HCT116 (cell line): ENCODE results near the gene SIGLEC14. TPM values are rescaled to one million over a fixed set of nuclear protein-coding genes. Genes with fewer than 3 reads are reported as not detected.
A peak's percentile ranks its signal among the peaks of the same experiment; 100 is the strongest.

ENCODE experiments used
- ATAC-seq: fragments of 200-7000 bp; cut with Tn5 transposase; 2 replicates; pipeline ENCODE4 v1.9.1; 2020; ENCODE audit warnings: mild to moderate bottlenecking, moderate library complexity
- BruUV-seq: library from RNA; stranded (reverse); fragments of 400-500 nt; replicated peaks from 2 replicates; lab custom pipeline; 2021; lab: Mats Ljungman, UMichigan
- CTCF ChIA-PET: fragments of 300-600 bp; sonication (Branson Sonifier 250); formaldehyde crosslinking; loops from one replicate; lab custom pipeline; 2021; ENCODE audit warnings: antibody characterized with exemption; lab: Charles Lee
- POLR2A ChIA-PET: fragments of 300-600, 350-600 bp; sonication (Branson Sonifier 250); formaldehyde crosslinking; loops from one replicate; lab custom pipeline; 2021; ENCODE audit warnings: antibody characterized with exemption; lab: Charles Lee
- RAD21 ChIA-PET, 2 experiments: fragments of 300-600 bp; sonication (Branson Sonifier 250); formaldehyde crosslinking; loops; one replicate each; lab custom pipeline; 2023; ENCODE audit warnings: low total read pairs in 2 of 2; ENCODE audit not compliant: uncharacterized antibody in 2 of 2, unreplicated experiment in 2 of 2, low non-redundant PET in 1 of 2; lab: Charles Lee
- DNase-seq: peaks from one replicate; pipeline ENCODE4 v3.0.0-alpha.2; 2010; ENCODE audit warnings: low read depth, low spot score
- H2AFZ ChIP-seq: fragments of 200-600 bp; shearing (Covaris generic), sonication (generic); 2 replicates; pipeline ENCODE4 v1.6.1; 2017; ENCODE audit warnings: low read depth, mixed run types, mixed read lengths, antibody characterized with exemption, low read length; ENCODE audit not compliant: poor library complexity, severe bottlenecking
- H3K27ac ChIP-seq: 2 replicates; pipeline ENCODE4 v1.5.1; 2012; ENCODE audit warnings: low read depth, low read length
- H3K27me3 ChIP-seq: fragments of 200-600 bp; sonication (generic); 2 replicates; pipeline ENCODE4 v1.6.1; 2016; ENCODE audit warnings: mixed run types, low read length, mixed read lengths; ENCODE audit not compliant: insufficient read depth
- H3K36me3 ChIP-seq, 2 experiments: fragments of 200-500 bp in 1 of 2; fragments of 200-600 bp in 1 of 2; sonication (Bioruptor generic) in 1 of 2; sonication (generic) in 1 of 2; 2 replicates each; pipeline versions ENCODE4 v1.5.1 to v1.6.1; 2014 to 2016; ENCODE audit warnings: low read length in 2 of 2, inconsistent platforms in 1 of 2, mixed read lengths in 1 of 2, mixed run types in 1 of 2; ENCODE audit not compliant: insufficient read depth in 2 of 2, control insufficient read depth in 1 of 2
- H3K4me1 ChIP-seq, 2 experiments: fragments of 200-600 bp in 1 of 2; sonication (generic) in 1 of 2; 2 replicates each; pipeline versions ENCODE4 v1.5.1 to v1.6.1; 2012 to 2017; ENCODE audit warnings: low read length in 2 of 2, inconsistent platforms in 1 of 2, mild to moderate bottlenecking in 1 of 2, mixed read lengths in 1 of 2, mixed run types in 1 of 2, moderate library complexity in 1 of 2; ENCODE audit not compliant: insufficient read depth in 2 of 2, control insufficient read depth in 1 of 2
- H3K4me2 ChIP-seq: fragments of 200-600 bp; sonication (generic); 2 replicates; pipeline ENCODE4 v1.6.1; 2017; ENCODE audit warnings: mixed run types, low read length, mixed read lengths
- H3K4me3 ChIP-seq, 2 experiments: fragments of 200-600 bp in 1 of 2; sonication (generic) in 1 of 2; replicated peaks in 1 of 2; 2 replicates each; pipeline ENCODE4 v1.5.1; 2011 to 2016; ENCODE audit warnings: low read length in 2 of 2, control low read depth in 1 of 2, low read depth in 1 of 2, mild to moderate bottlenecking in 1 of 2, mixed read lengths in 1 of 2, mixed run types in 1 of 2
- H3K79me2 ChIP-seq: fragments of 200-600 bp; sonication (generic); 2 replicates; pipeline ENCODE4 v1.6.1; 2017; ENCODE audit warnings: mild to moderate bottlenecking, mixed run types, low read length, moderate library complexity, mixed read lengths; ENCODE audit not compliant: insufficient read depth
- H3K9ac ChIP-seq: fragments of 200-600 bp; sonication (generic); 2 replicates; pipeline ENCODE4 v1.6.1; 2016; ENCODE audit warnings: low read length, mixed read lengths
- H3K9me2 ChIP-seq: fragments of 200-600 bp; sonication (generic), shearing (Covaris generic); 2 replicates; pipeline ENCODE4 v1.6.1; 2017; ENCODE audit warnings: mixed run types, mild to moderate bottlenecking, moderate library complexity; ENCODE audit not compliant: insufficient read depth
- H3K9me3 ChIP-seq, 2 experiments: fragments of 200-500 bp in 1 of 2; fragments of 200-600 bp in 1 of 2; sonication (Bioruptor generic) in 1 of 2; sonication (generic) in 1 of 2; 2 replicates each; pipeline ENCODE4 v1.6.1; 2014 to 2017; ENCODE audit warnings: low read length in 2 of 2, mixed read lengths in 2 of 2, inconsistent platforms in 1 of 2, low read depth in 1 of 2, mild to moderate bottlenecking in 1 of 2, mixed run types in 1 of 2, moderate library complexity in 1 of 2; ENCODE audit not compliant: control insufficient read depth in 1 of 2, insufficient read depth in 1 of 2
- H4K20me1 ChIP-seq: fragments of 200-600 bp; sonication (generic), shearing (Covaris generic); 2 replicates; pipeline ENCODE4 v1.6.1; 2017; ENCODE audit warnings: mixed run types, mild to moderate bottlenecking, moderate library complexity; ENCODE audit not compliant: insufficient read depth
- CEBPB ChIP-seq: IDR thresholded peaks from 2 replicates; pipeline ENCODE4 v1.6.1; 2012; ENCODE audit warnings: low read depth
- CTCF ChIP-seq, 3 experiments: fragments of 200-600 bp in 1 of 3; sonication (generic) in 1 of 3; IDR thresholded peaks in 2 of 3; conservative IDR thresholded peaks in 1 of 3; 2 replicates each; pipeline ENCODE4 v1.5.1; 2012 to 2017; ENCODE audit warnings: low read depth in 2 of 3, low read length in 2 of 3, antibody characterized with exemption in 1 of 3, borderline replicate concordance in 1 of 3, control low read depth in 1 of 3, mild to moderate bottlenecking in 1 of 3, mixed read lengths in 1 of 3, mixed run types in 1 of 3, moderate library complexity in 1 of 3; ENCODE audit not compliant: insufficient read depth in 1 of 3
- FOSL1 ChIP-seq: IDR thresholded peaks from 2 replicates; pipeline ENCODE4 v1.6.1; 2012; ENCODE audit warnings: low read depth
- POLR2A ChIP-seq: IDR thresholded peaks from 2 replicates; pipeline ENCODE4 v1.7.0; 2011; ENCODE audit warnings: borderline replicate concordance; ENCODE audit not compliant: insufficient read depth, insufficient read length; ENCODE audit errors: extremely low read depth
- RAD21 ChIP-seq: IDR thresholded peaks from 2 replicates; pipeline ENCODE4 v1.6.1; 2012; ENCODE audit warnings: low read depth, mild to moderate bottlenecking
- SIN3A ChIP-seq: IDR thresholded peaks from 2 replicates; pipeline ENCODE4 v1.6.1; 2012; ENCODE audit warnings: low read depth
- SP1 ChIP-seq: IDR thresholded peaks from 2 replicates; pipeline ENCODE4 v1.6.1; 2012; ENCODE audit warnings: low read depth
- SRF ChIP-seq: IDR thresholded peaks from 2 replicates; pipeline ENCODE4 v1.6.1; 2012; ENCODE audit warnings: low read depth
- TCF7L2 ChIP-seq: IDR thresholded peaks from 2 replicates; pipeline ENCODE4 v1.7.0; 2011; ENCODE audit warnings: borderline replicate concordance, inconsistent platforms; ENCODE audit not compliant: insufficient read depth, insufficient read length; ENCODE audit errors: extremely low read depth
- YY1 ChIP-seq: IDR thresholded peaks from 2 replicates; pipeline ENCODE4 v1.6.1; 2011; ENCODE audit warnings: low read length, low read depth, moderate library complexity, mild to moderate bottlenecking; ENCODE audit not compliant: insufficient replicate concordance; ENCODE audit errors: extremely low read depth
- ZFX ChIP-seq: fragments of 450-650 bp; IDR thresholded peaks from 2 replicates; pipeline ENCODE4 v1.6.1; 2017
- intact Hi-C: fragments of 100-400 bp; cut with micrococcal nuclease; formaldehyde crosslinking; loops from 2 replicates; pipeline ENCODE4 v1.10.0; 2022
- total RNA-seq: library from RNA; stranded (reverse); gene quantifications from one replicate; pipeline ENCODE4 v1.2.1, GENCODE V29; 2021; ENCODE audit not compliant: unreplicated experiment
- TF ChIP-seq, protein P1 (sequence below): IDR thresholded peaks from 2 replicates; pipeline ENCODE4 v1.6.1; 2012

SIGLEC14 gene
- total RNA-seq, 1 experiment from 2014 or later: not detected

DNA sequence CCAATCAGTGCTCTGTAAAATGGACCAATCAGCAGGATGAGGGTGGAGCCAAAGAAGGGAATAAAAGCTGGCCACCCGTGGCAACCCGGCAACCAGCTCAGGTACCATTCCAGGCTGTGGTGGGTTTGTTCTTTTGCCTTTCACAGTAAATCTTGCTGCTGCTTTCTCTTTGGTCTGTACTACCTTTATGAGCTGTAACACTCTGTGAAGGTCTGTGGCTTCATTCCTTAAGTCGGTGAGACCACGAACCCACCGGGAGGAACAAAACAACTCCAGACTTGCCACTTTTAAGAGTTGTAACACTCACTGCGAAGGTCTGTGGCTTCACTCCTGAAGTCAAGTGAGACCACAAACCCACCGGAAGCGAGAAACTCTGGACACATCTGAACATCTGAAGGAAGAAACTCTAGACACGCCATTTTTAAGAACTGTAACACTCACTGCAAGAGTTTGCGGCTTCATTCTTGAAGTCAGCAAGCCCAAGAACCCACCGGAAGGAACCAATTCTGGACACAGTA lies 30.0 kb upstream of the SIGLEC14 start:
- Histone ChIP-seq H2AFZ (no peak overlapping the region), H3K9me2 (no peaks in the 10 kb centered on the region), H3K4me1 (no peaks in the 10 kb centered on the region), H3K9me3 (no peaks in the 10 kb centered on the region), H3K4me2 (no peak overlapping the region), H3K36me3 (no peaks in the 10 kb centered on the region), H4K20me1 (no peaks in the 10 kb centered on the region), H3K27ac (no peak overlapping the region), H3K27me3 (no peaks in the 10 kb centered on the region), H3K79me2 (no peaks in the 10 kb centered on the region), H3K4me3 (no peak overlapping the region), H3K9ac (no peak overlapping the region)
- CTCF ChIA-PET: interaction anchor here (2.1 kb wide), 1 partner anchor 15 kb away, joined by 10 read pairs; no protein-coding TSS in a partner anchor
- POLR2A ChIA-PET: no interaction called here
- peak; percentile 42; the same call in 1 of the 2 replicates for ATAC-seq
- DNase-seq: no peak
- no TSS peak for BruUV-seq
- RAD21 ChIA-PET: no interaction called here
- no peak for TF ChIP-seq FOSL1
- TF ChIP-seq TCF7L2: no peak
- TF ChIP-seq RAD21: no peak
- no peak for TF ChIP-seq SIN3A
- no peak for TF ChIP-seq YY1
- TF ChIP-seq ZFX: no peak
- TF ChIP-seq POLR2A: no peak
- TF ChIP-seq SP1: no peak; the same call in 1 of the 2 replicates
- TF ChIP-seq SRF: no peak
- no peak for TF ChIP-seq CTCF (IDR thresholded peaks at IDR 0.05 in 2 of 3, conservative IDR thresholded peaks at IDR 0.05 in 1 of 3; ENCODE audit: borderline replicate concordance in 1 of 3, insufficient read depth in 1 of 3, low read depth in 2 of 3, low read length in 2 of 3)
- TF ChIP-seq, protein P1, sequence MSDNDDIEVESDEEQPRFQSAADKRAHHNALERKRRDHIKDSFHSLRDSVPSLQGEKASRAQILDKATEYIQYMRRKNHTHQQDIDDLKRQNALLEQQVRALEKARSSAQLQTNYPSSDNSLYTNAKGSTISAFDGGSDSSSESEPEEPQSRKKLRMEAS: no peak
- no peak for TF ChIP-seq CEBPB
- intact Hi-C loops: no loop called here
